Stimulated activated CD8-positive, alpha-beta memory T cell treated with anti-CD3 and anti-CD28 coated beads, Interleukin-7, amount 100 ng/mL, for 48 hours (primary cell): Measurements from ENCODE around the gene WDR37.
A peak's percentile ranks its signal among the peaks of the same experiment; 100 is the strongest.

ENCODE experiments used
- DNase-seq, 2 donors: peaks; one replicate each; pipeline ENCODE4 v3.0.0-alpha.2; 2020; ENCODE audit warnings: low read depth in 1 of 2; ENCODE audit errors: extremely low read depth in 1 of 2

Gene WDR37

GRCh38 chr10:1070919-1071318 lies 14.7 kb downstream of the WDR37 start:
- DNase-seq = no peak

DNA sequence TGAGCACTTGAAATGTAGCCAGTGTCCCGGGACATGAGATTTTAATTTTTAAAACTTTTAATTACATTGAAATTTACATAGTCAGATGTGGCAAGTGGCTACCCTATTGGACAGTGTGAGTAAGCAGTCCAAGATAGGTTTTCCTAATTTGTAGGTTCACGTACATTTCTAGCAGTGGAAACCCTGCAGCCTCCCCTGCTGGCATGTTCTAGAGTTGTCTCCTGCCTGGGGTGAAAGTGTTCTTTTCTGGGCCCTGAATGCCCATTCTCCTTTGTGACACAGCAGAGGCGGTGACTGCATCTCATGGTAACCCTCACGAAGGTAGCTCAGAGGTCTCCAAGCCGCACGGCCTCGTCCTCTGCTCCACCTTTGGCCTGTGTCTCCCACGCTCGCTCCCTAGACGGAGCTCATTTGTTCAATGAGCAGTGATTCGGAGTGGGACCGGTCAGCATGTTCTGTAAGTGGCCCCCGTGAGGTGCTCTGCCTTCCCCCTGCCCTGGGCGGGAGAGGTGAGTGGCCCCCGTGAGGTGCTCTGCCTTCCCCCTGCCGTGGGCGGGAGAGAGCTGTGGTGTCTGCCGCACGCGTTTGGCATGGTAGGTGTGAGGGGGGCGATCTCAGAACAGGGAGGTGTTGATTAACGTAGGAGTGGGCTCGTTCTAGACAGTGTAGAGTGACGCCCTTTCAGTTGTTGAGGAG lies 18.0 kb downstream of the WDR37 start:
- DNase-seq = no peak

DNA sequence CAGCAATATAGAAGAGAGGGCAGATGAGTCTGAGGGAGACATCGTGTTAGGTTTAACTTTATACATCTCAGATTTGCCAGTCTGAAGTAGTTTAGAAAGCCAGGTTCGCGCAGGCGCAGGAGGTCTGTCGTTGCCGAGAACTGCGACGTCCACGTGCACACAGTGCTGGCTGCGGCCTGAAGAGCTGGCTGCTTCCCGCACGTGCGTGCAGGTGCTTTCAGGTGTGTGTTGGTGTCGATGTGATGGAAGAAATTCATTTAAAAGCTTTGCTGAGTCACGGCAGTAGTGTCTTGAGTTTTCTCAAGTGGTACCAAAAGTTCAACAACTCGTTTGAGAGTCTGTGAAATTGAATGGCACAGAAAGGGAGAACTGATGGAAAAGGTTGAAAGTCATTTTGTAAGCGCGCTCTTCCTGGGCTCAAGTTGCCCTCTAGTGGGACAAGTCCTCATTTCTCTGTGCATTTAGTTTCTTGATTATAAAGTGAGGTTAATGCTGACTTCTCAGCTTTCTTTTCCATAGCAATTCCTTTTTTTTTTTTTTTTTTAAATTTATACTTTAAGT lies 18.6 kb downstream of the WDR37 start:
- no peak for DNase-seq

- no peak for DNase-seq
Measured at GRCh38 chr10:1078668-1079067, 22.5 kb downstream of the WDR37 start.

- no peak for DNase-seq
Measured at GRCh38 chr10:1083581-1083980, 27.4 kb downstream of the WDR37 start.

DNA sequence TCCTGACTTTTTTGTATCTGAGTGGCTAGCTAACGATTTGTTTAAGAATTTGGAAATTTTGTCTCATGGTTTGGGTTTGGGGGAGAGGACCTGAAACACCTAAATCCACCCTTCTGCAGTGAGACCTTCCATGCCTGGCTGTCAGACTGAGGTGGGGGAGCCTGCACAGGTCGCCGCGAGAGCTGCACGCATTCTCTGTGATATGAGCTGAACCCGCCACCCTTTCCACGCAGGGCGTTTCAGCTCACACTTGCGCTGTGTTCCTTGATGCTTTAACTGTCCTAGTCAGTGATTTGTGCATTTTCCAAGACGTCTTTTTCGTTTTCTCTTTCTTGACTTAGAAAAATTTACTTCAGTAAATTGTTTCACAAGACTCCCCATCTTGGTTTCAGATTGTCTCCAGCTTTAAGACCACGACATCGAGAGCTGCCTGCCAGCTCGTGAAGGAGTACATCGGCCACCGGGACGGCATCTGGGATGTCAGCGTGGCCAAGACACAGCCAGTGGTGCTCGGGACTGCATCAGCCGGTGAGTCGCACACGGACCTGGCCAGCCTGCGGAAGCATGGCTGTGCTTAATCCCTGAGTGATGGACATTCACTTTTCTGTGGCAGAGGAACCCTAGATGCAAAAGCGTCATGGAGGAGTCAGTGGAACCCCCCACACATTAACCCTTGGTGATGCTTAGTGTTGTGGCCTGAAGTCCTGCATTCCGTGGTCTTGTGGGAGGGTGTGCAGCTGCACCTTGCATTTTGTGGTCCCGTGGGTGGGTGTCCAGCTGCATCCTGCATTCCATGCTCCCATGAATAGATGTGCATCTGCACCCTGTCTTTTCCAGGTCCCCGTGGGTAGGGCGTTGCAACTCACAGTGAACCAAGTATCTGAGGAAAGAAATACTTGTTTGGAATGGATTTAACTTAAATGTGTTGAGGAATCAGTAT lies 28.1 kb downstream of the WDR37 start:
- DNase-seq = no peak

- DNase-seq = no peak
Measured at GRCh38 chr10:1085258-1085657, 29.1 kb downstream of the WDR37 start.

DNA sequence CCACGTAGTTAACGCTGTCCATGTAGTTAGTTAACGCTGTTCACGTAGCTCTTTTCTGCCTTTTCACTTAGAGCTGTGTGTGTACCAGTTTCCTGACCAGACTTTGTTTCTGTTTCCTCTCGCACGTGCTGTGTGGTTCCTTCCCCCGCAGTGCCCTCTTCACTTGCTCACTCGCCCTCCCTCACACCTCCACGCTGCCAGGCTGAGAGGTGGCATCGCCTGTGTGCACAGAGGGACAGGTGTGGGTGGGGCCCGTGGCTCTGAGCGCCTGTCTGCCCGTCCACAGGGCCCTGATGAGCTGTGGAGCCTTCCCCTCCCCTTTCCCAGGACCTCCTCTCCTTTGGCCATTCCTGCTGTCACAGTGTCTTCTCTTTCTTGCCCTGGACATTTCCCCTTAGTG lies 30.6 kb downstream of the WDR37 start:
- DNase-seq = no peak

- no peak for DNase-seq
Measured at GRCh38 chr10:1089017-1089689, 33.0 kb downstream of the WDR37 start.

GRCh38 chr10:1090696-1091095 lies 34.5 kb downstream of the WDR37 start:
- no peak for DNase-seq

DNA sequence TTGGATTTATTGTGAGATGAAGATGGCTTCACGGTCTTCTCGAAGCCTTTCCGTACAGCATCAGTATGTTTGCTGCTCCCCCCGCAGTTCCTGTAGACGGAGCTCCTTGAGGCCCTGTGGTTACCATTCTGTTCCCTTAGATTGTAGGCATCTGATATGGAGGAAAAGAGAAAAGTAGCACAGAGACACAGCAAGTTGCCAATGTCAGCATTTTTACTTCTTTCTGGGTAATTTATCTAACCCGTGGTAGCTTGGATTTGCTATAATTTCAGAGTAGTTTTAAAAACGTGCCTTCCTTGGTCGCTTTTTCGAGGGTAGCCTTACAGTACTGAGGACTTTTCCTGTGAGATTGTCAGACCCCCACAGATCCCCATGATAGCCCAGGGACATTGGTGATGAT lies 37.5 kb downstream of the WDR37 start:
- DNase-seq = no peak

DNA sequence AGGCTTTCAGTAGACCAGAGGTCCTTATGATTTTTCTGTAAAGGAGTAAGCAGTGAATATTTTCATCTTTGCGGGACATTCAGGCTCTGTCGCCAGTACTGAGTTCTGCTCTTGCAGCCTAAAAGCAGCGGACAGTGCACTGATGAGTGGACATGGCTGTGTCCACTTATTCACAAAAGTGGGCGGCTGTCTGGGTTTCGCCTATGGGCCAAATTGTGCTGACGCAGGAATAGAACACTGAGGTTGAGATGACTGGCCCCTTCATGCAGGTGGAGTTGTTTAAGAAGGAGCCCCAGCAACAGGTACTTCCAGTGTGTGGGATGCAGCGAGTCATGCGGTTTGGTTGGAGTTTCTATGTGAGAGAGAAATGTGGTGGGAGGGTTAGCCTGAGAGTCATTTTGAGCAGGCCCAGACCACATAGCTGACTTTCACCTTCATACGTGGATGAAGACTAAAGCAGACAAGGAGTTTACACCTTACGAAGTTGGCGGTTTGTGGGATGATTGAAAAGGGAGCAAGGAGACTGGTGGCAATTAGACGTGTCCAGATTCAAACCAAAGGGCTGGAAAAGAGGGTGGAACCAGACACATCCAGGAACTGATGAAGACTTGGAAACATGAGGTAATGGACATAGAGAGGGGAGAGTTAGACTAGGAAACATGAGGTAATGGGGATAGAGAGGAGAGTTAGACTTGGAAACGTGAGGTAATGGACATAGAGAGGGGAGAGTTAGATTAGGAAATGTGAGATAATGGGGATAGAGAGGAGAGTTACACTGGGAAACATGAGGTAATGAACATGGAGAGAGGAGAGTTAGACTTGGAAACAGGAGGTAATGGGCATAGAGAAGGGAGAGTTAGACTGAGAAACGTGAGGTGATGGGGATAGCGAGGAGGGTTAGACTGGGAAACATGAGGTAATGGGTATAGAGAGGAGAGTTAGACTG lies 38.2 kb downstream of the WDR37 start:
- DNase-seq = peak; percentile 50 to 82

DNA sequence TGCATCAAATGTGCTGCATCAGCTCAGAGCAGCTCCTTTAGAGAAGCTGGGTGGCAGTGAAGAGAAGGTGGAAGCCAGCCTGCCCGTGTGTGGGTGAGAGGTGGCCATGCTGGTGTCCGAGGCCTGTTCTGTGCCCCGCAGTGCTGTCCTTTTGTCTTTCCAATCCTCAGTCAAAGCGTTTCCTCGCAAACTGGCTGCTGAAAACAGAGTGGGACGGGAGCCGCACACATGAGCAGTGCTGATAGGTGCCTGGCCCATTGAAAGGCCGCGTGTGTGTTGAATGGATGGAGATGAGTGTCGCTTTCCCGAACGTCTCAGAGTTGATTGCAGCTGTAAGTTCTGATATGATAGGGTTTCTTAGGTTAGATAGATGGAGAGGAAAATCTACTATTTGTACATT lies 39.3 kb downstream of the WDR37 start:
- DNase-seq = no peak

GRCh38 chr10:1096287-1096889 lies 40.2 kb downstream of the WDR37 start:
- DNase-seq = no peak

- DNase-seq = no peak
Measured at GRCh38 chr10:1097436-1097835, 41.3 kb downstream of the WDR37 start.

- no peak for DNase-seq
Measured at GRCh38 chr10:1100143-1100542, 44.0 kb downstream of the WDR37 start.

DNA sequence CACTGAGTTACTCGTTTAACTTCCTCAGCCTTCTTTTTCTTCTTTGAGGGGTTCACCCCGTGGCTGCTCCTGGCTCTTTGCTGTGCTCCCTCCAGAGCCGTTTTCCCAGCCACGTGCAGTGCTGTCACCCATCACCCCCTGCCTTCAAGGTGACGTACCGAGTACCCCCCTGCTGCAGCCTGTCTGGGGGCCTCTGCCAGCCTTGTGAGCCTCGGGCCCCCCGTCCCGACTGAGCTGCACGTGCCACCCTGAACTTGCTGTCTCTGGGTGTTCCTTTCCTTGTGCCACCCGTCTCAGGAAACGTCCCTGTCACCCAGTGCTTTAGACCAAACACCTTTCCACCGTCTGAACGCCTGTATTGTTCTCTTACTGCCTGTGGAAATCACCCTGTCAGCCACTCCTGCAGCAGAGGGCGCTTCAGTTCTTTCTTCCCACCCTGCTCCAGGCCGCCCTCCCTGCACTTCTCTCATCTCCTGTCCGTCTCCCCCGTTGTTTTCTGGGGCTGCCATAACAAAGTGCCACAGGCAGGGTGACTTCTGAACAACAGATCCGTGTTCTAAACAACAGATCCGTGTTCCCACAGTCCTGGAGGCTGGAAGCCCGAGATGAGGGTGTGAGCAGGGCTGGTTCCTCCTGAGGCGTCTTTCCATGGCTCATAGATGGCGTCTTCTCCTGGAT lies 44.6 kb downstream of the WDR37 start:
- DNase-seq = no peak

DNA sequence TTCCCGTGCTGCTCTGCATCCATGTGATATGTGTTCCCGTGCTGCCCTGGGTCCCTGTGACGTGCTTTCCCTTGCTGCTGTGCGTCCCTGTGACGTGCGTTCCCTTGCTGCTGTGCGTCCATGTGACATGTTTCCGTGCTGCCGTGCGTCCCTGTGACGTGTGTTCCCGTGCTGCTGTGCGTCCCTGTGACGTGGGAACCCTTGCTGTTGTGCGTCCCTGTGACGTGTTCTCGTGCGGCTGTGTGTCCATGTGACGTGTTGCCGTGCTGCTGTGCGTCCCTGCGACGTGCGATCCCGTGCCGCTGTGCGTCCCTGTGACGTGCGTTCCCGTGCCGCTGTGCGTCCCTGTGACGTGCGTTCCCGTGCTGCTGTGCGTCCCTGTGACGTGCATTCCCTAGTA lies 45.8 kb downstream of the WDR37 start:
- no peak for DNase-seq

- DNase-seq = peak; percentile 14 to 25
Measured at GRCh38 chr10:1102416-1102815, 46.2 kb downstream of the WDR37 start.
